ENCODE data around the gene CLIP1. TPM values are rescaled to one million over a fixed set of nuclear protein-coding genes. Genes with fewer than 3 reads are reported as not detected.
A peak's percentile ranks its signal among the peaks of the same experiment; 100 is the strongest.

CLIP1 gene
- total and polyA plus RNA-seq, 2 of the 13 experiments (the other 11 are each of a cell fraction or from before 2014, with no cell fraction given), result 28.9 to 43.7 TPM

DNA sequence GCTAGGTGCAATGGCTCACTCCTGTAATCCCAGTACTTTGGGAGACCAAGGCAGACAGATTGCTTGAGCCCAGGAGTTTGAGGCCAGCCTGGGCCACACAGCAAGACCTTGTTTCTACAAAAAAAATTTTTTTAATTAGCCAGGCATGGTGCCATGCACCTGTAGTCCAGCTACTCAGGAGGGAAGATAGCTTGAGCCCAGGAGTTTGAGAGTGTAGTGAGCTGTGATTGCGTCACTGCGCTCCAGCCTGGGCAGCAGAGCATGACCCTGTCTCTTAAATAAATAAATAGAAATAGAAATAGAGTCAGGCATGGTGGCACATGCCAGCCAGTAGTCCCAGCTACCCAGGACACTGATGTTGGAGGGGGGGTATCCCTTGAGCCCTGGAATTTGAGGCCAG, 36.7 kb upstream of the CLIP1 start:
- no peak for ATAC-seq
- no peaks in the 10 kb centered on the region for H3K36me3 ChIP-seq (replicated peaks in 1 of 2; ENCODE audit: control insufficient read depth in 1 of 2, insufficient read depth in 2 of 2, low read length in 2 of 2)
- H3K79me2 ChIP-seq (ENCODE audit: insufficient read depth, low read length), result no peaks in the 10 kb centered on the region
- no peaks in the 10 kb centered on the region for H3K9me3 ChIP-seq (ENCODE audit: low read length)
- ChIA-PET CTCF (ENCODE audit: low intra/inter-chr PET ratio, low total read pairs) (no interaction called here), POLR2A (no interaction called here)
- TF ChIP-seq, protein P1, sequence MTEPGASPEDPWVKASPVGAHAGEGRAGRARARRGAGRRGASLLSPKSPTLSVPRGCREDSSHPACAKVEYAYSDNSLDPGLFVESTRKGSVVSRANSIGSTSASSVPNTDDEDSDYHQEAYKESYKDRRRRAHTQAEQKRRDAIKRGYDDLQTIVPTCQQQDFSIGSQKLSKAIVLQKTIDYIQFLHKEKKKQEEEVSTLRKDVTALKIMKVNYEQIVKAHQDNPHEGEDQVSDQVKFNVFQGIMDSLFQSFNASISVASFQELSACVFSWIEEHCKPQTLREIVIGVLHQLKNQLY (CRISPR knock-in tag; IDR thresholded peaks at IDR 0.05), result no peak
- TF ChIP-seq CEBPG (CRISPR knock-in tag; IDR thresholded peaks at IDR 0.05), result peak; percentile 72; the same call in 1 of the 2 replicates
- TF ChIP-seq ZNF121 (CRISPR knock-in tag; IDR thresholded peaks at IDR 0.05), result peak; percentile 97
- peak; percentile 76 for TF ChIP-seq CEBPB (IDR thresholded peaks at IDR 0.05; ENCODE audit: borderline replicate concordance, low read depth, low read length)
- no peaks in the 10 kb centered on the region for H4K20me1 ChIP-seq (ENCODE audit: insufficient read depth, low read length)
- H2AFZ ChIP-seq (ENCODE audit: low read length), result no peak overlapping the region
- in situ Hi-C loops (cut with HindIII; ENCODE audit: extremely low pct_ligation_motif_present, low pct_unique_long_range_greater_than_20kb), result no loop called here
- H3K9ac ChIP-seq (ENCODE audit: insufficient read depth, low read depth, low read length), result no peak overlapping the region
- H3K4me3 ChIP-seq (replicated peaks in 1 of 3; ENCODE audit: insufficient read depth in 1 of 3, low read depth in 2 of 3, low read length in 3 of 3), result no peak overlapping the region
- no peak for FAIRE-seq
- WGBS (ENCODE audit: low lambda C conversion rate), result 67% methylated on average over 2 of the region's 2 CpGs
- H3K4me2 ChIP-seq (ENCODE audit: low read depth, low read length), result no peak overlapping the region
- no peaks in the 10 kb centered on the region for H3K27me3 ChIP-seq (ENCODE audit: control insufficient read depth in 1 of 2, insufficient read depth in 2 of 2, low read length in 2 of 2)
- intact Hi-C loops (cut with micrococcal nuclease; ENCODE audit: unreplicated experiment), result no loop called here
- H3K4me1 ChIP-seq (ENCODE audit: insufficient read depth, low read length), result peaks cover 47% of the 10 kb centered on the region
- no peak for DNase-seq (ENCODE audit: low spot score)
- no peak overlapping the region for H3K27ac ChIP-seq (ENCODE audit: extremely low read length, insufficient read depth, low read length)
- no TSS peak for BruUV-seq (replicated peaks)

DNA sequence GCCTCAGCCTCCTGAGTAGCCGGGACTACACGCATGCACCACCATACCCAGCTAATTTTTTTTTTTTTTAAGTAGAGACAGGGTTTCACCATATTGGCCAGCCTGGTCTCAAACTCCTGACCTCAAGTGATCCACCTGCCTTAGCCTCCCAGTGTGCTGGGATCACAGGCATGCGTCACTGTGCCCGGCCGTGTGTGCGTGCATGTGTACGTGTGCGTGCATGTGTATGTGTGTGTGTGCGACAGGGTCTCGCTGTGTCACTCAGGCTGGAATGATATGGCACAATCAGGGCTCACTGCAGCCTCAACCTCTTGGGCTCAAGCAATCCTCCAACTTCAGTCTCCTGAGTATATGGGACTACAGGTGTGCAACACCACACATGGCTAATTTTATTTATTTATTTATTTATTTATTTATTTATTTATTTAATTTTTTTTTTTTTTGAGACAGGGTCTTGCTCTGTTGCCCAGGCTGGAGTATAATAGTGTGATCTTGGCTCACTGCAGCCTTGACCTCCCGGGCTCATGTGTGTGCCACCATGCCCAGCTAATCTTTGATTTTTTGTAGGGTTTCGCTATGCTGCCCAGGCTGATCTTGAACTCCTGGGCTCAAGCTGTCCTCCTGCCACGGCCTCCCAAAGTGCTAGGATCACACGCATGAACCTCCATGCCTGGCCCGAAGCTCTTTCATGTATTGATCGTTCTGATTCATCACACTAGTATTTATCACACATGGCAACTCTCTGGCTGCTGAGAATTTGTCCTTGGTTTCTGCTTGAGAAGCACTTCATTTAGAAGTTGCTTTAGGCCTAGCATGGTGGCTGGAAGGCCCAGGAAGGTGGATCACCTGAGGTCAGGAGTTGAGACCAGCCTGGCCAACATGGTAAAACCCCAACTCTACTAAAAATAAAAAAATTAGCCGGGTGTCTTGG, 35.9 kb upstream of the CLIP1 start:
- Histone ChIP-seq H4K20me1 (ENCODE audit: insufficient read depth, low read length) (no peaks in the 10 kb centered on the region), H3K9me3 (ENCODE audit: low read length) (no peaks in the 10 kb centered on the region), H3K27me3 (ENCODE audit: control insufficient read depth in 1 of 2, insufficient read depth in 2 of 2, low read length in 2 of 2) (no peaks in the 10 kb centered on the region), H3K27ac (ENCODE audit: extremely low read length, insufficient read depth, low read length) (no peak overlapping the region), H3K79me2 (ENCODE audit: insufficient read depth, low read length) (no peaks in the 10 kb centered on the region), H3K9ac (ENCODE audit: insufficient read depth, low read depth, low read length) (no peak overlapping the region), H3K4me1 (ENCODE audit: insufficient read depth, low read length) (peaks cover 47% of the 10 kb centered on the region), H3K36me3 (replicated peaks in 1 of 2; ENCODE audit: control insufficient read depth in 1 of 2, insufficient read depth in 2 of 2, low read length in 2 of 2) (no peaks in the 10 kb centered on the region), H3K4me2 (ENCODE audit: low read depth, low read length) (no peak overlapping the region), H3K4me3 (replicated peaks in 1 of 3; ENCODE audit: insufficient read depth in 1 of 3, low read depth in 2 of 3, low read length in 3 of 3) (no peak overlapping the region), H2AFZ (ENCODE audit: low read length) (no peak overlapping the region)
- ATAC-seq (no peak; the same call in 2 of the 3 replicates), FAIRE-seq (no peak), DNase-seq (ENCODE audit: low spot score) (peak; percentile 45)
- ChIA-PET CTCF (ENCODE audit: low intra/inter-chr PET ratio, low total read pairs) (no interaction called here), POLR2A (interaction anchor here (0.6 kb wide), 1 partner anchor 33 kb away, joined by 3 read pairs; no protein-coding TSS in a partner anchor)
- in situ Hi-C loops (cut with HindIII; ENCODE audit: extremely low pct_ligation_motif_present, low pct_unique_long_range_greater_than_20kb) (no loop called here), intact Hi-C loops (cut with micrococcal nuclease; ENCODE audit: unreplicated experiment) (no loop called here)
- no TSS peak for BruUV-seq (replicated peaks)
- 69% methylated on average over 10 of the region's 17 CpGs for WGBS (ENCODE audit: low lambda C conversion rate)
- TF ChIP-seq FOSL2 (CRISPR knock-in tag; IDR thresholded peaks at IDR 0.05), result peak; percentile 92
- TF ChIP-seq, protein P2, sequence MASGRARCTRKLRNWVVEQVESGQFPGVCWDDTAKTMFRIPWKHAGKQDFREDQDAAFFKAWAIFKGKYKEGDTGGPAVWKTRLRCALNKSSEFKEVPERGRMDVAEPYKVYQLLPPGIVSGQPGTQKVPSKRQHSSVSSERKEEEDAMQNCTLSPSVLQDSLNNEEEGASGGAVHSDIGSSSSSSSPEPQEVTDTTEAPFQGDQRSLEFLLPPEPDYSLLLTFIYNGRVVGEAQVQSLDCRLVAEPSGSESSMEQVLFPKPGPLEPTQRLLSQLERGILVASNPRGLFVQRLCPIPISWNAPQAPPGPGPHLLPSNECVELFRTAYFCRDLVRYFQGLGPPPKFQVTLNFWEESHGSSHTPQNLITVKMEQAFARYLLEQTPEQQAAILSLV (CRISPR knock-in tag; IDR thresholded peaks at IDR 0.05; ENCODE audit: borderline replicate concordance), result no peak
- TF ChIP-seq ZSCAN9 (CRISPR knock-in tag; IDR thresholded peaks at IDR 0.05; ENCODE audit: borderline replicate concordance), result no peak
- TF ChIP-seq BHLHE40 (IDR thresholded peaks at IDR 0.05; ENCODE audit: low read length), result 0 out of 2 replicates have a peak, but pooled peaks have one; percentile 21
- TF ChIP-seq, protein P3, sequence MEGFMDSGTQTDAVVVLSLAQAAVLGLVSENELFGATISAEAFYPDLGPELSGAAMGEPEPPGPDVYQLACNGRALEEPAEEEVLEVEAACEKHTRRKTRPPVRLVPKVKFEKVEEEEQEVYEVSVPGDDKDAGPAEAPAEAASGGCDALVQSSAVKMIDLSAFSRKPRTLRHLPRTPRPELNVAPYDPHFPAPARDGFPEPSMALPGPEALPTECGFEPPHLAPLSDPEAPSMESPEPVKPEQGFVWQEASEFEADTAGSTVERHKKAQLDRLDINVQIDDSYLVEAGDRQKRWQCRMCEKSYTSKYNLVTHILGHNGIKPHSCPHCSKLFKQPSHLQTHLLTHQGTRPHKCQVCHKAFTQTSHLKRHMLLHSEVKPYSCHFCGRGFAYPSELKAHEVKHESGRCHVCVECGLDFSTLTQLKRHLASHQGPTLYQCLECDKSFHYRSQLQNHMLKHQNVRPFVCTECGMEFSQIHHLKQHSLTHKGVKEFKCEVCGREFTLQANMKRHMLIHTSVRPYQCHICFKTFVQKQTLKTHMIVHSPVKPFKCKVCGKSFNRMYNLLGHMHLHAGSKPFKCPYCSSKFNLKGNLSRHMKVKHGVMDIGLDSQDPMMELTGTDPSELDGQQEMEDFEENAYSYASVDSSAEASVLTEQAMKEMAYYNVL (CRISPR knock-in tag; IDR thresholded peaks at IDR 0.05; ENCODE audit: borderline replicate concordance), result no peak
- no peak for TF ChIP-seq FOXC1 (CRISPR knock-in tag; IDR thresholded peaks at IDR 0.05; ENCODE audit: borderline replicate concordance)
- TF ChIP-seq NCOA2 (CRISPR knock-in tag; IDR thresholded peaks at IDR 0.05), result no peak
- no peak for TF ChIP-seq ZNF124 (CRISPR knock-in tag; IDR thresholded peaks at IDR 0.05)
- TF ChIP-seq, protein P4, sequence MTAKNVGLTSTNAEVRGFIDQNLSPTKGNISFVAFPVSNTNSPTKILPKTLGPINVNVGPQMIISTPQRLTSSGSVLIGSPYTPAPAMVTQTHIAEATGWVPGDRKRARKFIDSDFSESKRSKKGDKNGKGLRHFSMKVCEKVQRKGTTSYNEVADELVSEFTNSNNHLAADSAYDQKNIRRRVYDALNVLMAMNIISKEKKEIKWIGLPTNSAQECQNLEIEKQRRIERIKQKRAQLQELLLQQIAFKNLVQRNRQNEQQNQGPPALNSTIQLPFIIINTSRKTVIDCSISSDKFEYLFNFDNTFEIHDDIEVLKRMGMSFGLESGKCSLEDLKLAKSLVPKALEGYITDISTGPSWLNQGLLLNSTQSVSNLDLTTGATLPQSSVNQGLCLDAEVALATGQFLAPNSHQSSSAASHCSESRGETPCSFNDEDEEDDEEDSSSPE (CRISPR knock-in tag; IDR thresholded peaks at IDR 0.05), result no peak
